DOHH2 (cell line): ENCODE results near the gene TPRN.

ENCODE experiments used
- EZH2phosphoT487 ChIP-seq: fragments of 200-600 bp; sonication (generic); IDR thresholded peaks from 2 replicates; pipeline ENCODE4 v1.6.1; 2017; ENCODE audit warnings: borderline replicate concordance, mild to moderate bottlenecking, antibody characterized with exemption, low read length, moderate library complexity, mixed read lengths
- TF ChIP-seq, protein P1 (sequence below): fragments of 200-600 bp; sonication (generic); IDR thresholded peaks from one replicate; pipeline ENCODE4 v1.5.1; 2014; ENCODE audit warnings: antibody characterized with exemption, mild to moderate bottlenecking, low read depth, low read length; ENCODE audit not compliant: poor library complexity, severe bottlenecking

GRCh38 chr9:137190315-137190856 lies 10.2 kb downstream of the TPRN start:
- TF ChIP-seq, protein P1, sequence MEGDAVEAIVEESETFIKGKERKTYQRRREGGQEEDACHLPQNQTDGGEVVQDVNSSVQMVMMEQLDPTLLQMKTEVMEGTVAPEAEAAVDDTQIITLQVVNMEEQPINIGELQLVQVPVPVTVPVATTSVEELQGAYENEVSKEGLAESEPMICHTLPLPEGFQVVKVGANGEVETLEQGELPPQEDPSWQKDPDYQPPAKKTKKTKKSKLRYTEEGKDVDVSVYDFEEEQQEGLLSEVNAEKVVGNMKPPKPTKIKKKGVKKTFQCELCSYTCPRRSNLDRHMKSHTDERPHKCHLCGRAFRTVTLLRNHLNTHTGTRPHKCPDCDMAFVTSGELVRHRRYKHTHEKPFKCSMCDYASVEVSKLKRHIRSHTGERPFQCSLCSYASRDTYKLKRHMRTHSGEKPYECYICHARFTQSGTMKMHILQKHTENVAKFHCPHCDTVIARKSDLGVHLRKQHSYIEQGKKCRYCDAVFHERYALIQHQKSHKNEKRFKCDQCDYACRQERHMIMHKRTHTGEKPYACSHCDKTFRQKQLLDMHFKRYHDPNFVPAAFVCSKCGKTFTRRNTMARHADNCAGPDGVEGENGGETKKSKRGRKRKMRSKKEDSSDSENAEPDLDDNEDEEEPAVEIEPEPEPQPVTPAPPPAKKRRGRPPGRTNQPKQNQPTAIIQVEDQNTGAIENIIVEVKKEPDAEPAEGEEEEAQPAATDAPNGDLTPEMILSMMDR, result no peak
- no peak for TF ChIP-seq EZH2phosphoT487
